Measurements from ENCODE around the gene ZNF775. TPM values are rescaled to one million over a fixed set of nuclear protein-coding genes. Genes with fewer than 3 reads are reported as not detected.
A peak's percentile ranks its signal among the peaks of the same experiment; 100 is the strongest.

The ZNF775 gene
- total RNA-seq, 1 experiment from 2014 or later = 1.7 TPM

GRCh38 chr7:150405584-150406311 is 26.6 kb downstream of the ZNF775 start:
- H3K4me1 Mint-ChIP-seq (ENCODE audit: insufficient read depth, unreplicated experiment) = peaks cover 16% of the 10 kb centered on the region
- no TSS peak for BruUV-seq (replicated peaks)

GRCh38 chr7:150406312-150406566 is 27.1 kb downstream of the ZNF775 start:
- no peak for TF ChIP-seq CTCF (IDR thresholded peaks at IDR 0.05; ENCODE audit: unreplicated experiment)
- H3K27me3 Mint-ChIP-seq (ENCODE audit: insufficient read depth, unreplicated experiment) = no peaks in the 10 kb centered on the region
- no peak for DNase-seq (ENCODE audit: unreplicated experiment)
- H3K9me3 Mint-ChIP-seq (ENCODE audit: unreplicated experiment) = no peaks in the 10 kb centered on the region
- H3K4me1 Mint-ChIP-seq (ENCODE audit: insufficient read depth, unreplicated experiment) = peaks cover 16% of the 10 kb centered on the region
- H3K27ac Mint-ChIP-seq (ENCODE audit: low read depth, unreplicated experiment) = peak overlapping the region; percentile 25
- H3K36me3 Mint-ChIP-seq (ENCODE audit: insufficient read depth, unreplicated experiment) = no peaks in the 10 kb centered on the region
- POLR2A ChIA-PET = interaction anchor here (0.9 to 1.1 kb wide), 2 partner anchors 37 kb away, joined by 3 to 4 read pairs; partner anchors contain the start of gene REPIN1
- intact Hi-C loops (cut with micrococcal nuclease) = no loop called here
- H3K4me3 Mint-ChIP-seq (ENCODE audit: unreplicated experiment) = peak overlapping the region; percentile 74
- CTCF ChIA-PET = interaction anchor here (0.7 to 2.0 kb wide), 4 partner anchors 16 to 50 kb away, joined by 3 to 11 read pairs (median 6); no protein-coding TSS in a partner anchor
- BruUV-seq (replicated peaks) = no TSS peak

More at GRCh38 chr7:150405584-150406311, 26.6 kb downstream of the ZNF775 start:
- CTCF ChIA-PET = interaction anchor here (0.5 to 2.0 kb wide), 10 partner anchors 12 to 753 kb away, joined by 3 to 11 read pairs (median 3); no protein-coding TSS in a partner anchor
- no peak for DNase-seq (ENCODE audit: unreplicated experiment)
- Mint-ChIP-seq H3K36me3 (ENCODE audit: insufficient read depth, unreplicated experiment) (no peaks in the 10 kb centered on the region), H3K4me3 (ENCODE audit: unreplicated experiment) (peak overlapping the region; percentile 74), H3K27me3 (ENCODE audit: insufficient read depth, unreplicated experiment) (no peaks in the 10 kb centered on the region), H3K9me3 (ENCODE audit: unreplicated experiment) (no peaks in the 10 kb centered on the region), H3K27ac (ENCODE audit: low read depth, unreplicated experiment) (peak overlapping the region; percentile 25)
- intact Hi-C loops (cut with micrococcal nuclease) = loop anchor here (1.0 kb wide), 1 partner anchor 26 kb away; the partner anchor contains the start of gene ZNF775
- TF ChIP-seq CTCF (IDR thresholded peaks at IDR 0.05; ENCODE audit: unreplicated experiment) = peak; percentile 7
- POLR2A ChIA-PET = interaction anchor here (0.8 to 1.3 kb wide), 3 partner anchors 28 to 37 kb away, joined by 3 to 6 read pairs (median 3); no protein-coding TSS in a partner anchor

GRCh38 chr7:150406567-150407421 is 27.7 kb downstream of the ZNF775 start:
- Mint-ChIP-seq H3K27ac (ENCODE audit: low read depth, unreplicated experiment) (peak overlapping the region; percentile 25), H3K27me3 (ENCODE audit: insufficient read depth, unreplicated experiment) (no peaks in the 10 kb centered on the region), H3K4me1 (ENCODE audit: insufficient read depth, unreplicated experiment) (peaks cover 16% of the 10 kb centered on the region), H3K36me3 (ENCODE audit: insufficient read depth, unreplicated experiment) (no peaks in the 10 kb centered on the region), H3K4me3 (ENCODE audit: unreplicated experiment) (peak overlapping the region; percentile 74), H3K9me3 (ENCODE audit: unreplicated experiment) (no peaks in the 10 kb centered on the region)
- ChIA-PET CTCF (interaction anchor here (0.5 to 2.0 kb wide), 5 partner anchors 15 to 1181 kb away, joined by 3 to 11 read pairs (median 3); no protein-coding TSS in a partner anchor), POLR2A (interaction anchor here (1.1 kb wide), 1 partner anchor 38 kb away, joined by 4 read pairs; the partner anchor contains the start of gene REPIN1)
- TF ChIP-seq CTCF (IDR thresholded peaks at IDR 0.05; ENCODE audit: unreplicated experiment) = no peak
- intact Hi-C loops (cut with micrococcal nuclease) = no loop called here
- no peak for DNase-seq (ENCODE audit: unreplicated experiment)
- no TSS peak for BruUV-seq (replicated peaks)

All from MCF 10A (cell line).